NCI-H345 (cell line): ENCODE results near the gene ROPN1L.
"Not testable (repeated sequence)": the region's sequence is repeated elsewhere in the genome, so short reads cannot be mapped to it uniquely, and the experiment has no call there.

ENCODE experiments used
- DNase-seq: peaks from one replicate; lab custom pipeline; 2025; lab: John Stamatoyannopoulos, UW

Gene ROPN1L

DNA sequence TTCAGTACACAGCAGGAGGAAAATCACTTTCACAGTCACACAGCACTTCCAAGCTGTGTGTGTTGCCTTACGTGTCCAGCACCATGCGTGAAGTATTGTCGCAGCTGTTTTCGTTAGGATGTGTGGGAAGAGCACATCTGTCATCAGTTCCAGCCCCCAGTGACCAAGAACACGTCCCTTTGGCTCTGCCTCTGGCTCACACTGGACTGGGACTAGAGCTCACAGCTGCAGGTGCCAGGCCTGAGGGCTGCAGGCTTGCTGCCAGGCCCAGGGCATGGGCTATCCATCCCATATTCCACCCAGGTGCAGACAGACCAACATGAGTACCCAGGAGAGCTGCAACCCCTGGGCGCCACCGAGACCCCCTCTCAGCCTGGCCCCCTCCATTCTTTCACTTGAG is 61.6 kb downstream of the ROPN1L start:
- no peak for DNase-seq

GRCh38 chr5:10503997-10504793 is 62.5 kb downstream of the ROPN1L start:
- DNase-seq: no peak

DNA sequence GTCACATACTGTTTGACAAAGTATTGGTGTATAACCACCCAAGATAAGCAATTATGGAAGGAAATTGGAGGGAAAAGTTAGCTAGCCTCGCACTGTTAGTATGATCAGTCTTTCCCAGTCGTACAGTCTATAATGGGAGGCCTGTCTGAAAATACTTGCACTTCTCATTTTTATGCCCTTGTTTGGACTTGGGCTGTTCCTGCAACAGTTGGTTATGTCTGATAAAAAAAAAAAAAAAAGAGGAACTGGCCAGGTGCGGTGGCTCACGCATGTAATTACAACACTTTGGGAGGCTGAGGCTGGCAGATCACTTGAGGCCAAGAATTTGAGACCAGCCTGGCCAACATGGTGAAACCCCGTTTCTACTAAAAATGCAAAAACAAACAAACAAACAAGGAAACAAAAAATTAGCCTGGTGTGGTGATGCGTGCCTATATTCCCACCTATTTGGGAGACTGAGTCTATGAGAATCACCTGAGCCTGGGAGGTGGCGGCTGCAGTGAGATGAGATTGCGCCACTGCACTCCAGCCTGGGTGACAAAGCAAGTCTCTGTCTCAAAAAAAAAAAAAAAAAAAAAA is 63.9 kb downstream of the ROPN1L start:
- DNase-seq: no peak

DNA sequence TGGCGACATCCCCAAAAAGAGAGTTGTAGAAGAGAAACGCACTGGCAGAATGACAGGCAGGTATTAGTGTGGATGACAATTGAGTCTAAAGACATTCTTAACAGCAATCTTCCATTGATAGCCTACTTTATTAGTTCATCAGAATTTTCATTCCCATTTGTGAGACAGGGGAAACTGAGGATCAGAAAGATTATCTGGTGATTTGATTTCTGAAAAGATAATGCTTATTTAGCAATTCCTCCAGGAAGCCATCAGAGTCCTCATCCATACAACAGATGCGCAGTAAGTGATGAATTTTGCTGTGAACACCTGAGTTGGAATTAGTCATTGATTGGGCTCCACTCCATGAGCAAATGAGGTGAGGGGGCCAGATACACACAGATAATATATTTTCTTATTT is 64.9 kb downstream of the ROPN1L start:
- DNase-seq: no peak

DNA sequence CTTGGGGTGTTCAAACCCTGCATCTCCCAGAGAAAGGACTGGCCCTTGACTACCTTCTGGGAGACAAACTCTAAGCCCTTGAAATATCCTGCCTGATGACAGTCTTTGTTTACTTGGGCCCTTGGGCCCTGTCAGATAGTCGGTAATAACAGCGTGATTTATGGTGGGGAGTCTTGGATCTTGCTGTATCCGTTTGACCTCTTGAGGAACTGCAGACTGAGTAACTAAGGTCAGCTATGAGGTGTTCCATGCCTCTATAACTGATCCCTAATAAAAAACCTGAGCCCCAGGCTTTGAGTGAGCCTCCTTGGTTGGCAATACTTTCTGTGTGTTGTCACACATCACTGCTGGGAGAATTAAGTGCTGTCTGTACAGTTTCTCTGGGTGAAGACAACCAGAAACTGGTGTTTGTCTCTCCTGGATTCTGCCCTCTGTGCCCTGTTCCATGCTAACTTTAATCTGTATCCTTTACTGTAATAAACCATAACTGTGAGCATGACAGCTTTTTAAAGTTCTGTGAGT is 66.0 kb downstream of the ROPN1L start:
- no peak for DNase-seq

DNA sequence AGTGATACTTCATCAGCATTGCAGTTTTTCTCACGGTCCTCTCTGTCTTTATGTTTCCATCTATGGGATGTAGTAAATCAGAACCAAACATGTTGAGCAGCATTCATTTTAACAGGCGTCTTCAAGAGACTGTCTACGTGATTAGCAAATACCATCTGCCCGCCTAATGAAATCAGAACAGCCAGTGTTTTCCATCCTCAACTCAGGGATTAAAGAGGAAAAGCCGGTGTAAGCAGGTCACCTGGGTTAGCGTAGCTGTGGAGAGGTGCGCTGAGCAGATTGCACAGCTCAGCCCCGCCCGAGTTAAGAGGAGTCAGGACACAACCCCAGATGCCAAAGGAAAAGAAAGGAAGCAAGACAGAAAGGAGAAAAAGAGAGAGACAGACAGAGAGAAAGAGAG is 67.9 kb downstream of the ROPN1L start:
- DNase-seq: no peak

GRCh38 chr5:10511741-10512640 is 70.3 kb downstream of the ROPN1L start:
- DNase-seq: no peak

- DNase-seq: no peak
Measured at GRCh38 chr5:10513501-10514442, 72.1 kb downstream of the ROPN1L start.

DNA sequence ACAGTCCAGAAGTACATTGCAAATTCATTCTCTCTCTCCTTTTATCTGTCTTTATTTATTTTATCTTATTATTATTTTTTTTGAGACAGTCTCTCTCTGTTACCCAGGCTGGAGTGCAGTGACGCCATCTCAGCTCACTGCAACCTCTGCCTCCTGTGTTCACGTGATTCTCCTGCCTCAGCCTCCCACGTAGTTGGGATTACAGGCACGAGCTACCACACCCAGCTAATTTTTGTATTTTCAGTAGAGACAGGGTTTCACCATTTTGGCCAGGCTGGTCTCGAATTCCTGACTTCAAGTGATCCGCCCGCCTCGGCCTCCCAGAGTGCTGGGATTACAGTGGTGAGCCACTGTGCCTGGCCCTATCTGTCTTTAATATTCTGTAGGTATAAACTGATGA is 72.9 kb downstream of the ROPN1L start:
- not testable (repeated sequence) for DNase-seq
